HG03159 (cell line): ENCODE data around the gene PMP22.

ENCODE experiments used
- ATAC-seq: cut with Tn5 transposase; IDR thresholded peaks from one replicate; pipeline ENCODE4 v1.9.1; 2021; ENCODE audit warnings: mild to moderate bottlenecking, moderate library complexity; ENCODE audit not compliant: unreplicated experiment

PMP22 gene

GRCh38 chr17:15265131-15265530, at the start of gene PMP22:
PMP22 (minus strand) TSS chr17:15265326; CDS start chr17:15260727, 4,599 bp downstream.
- no peak for ATAC-seq

- ATAC-seq: no peak
Measured at GRCh38 chr17:15311996-15312395, 46.9 kb upstream of the PMP22 start.

- ATAC-seq: no peak
Measured at GRCh38 chr17:15309793-15310192, 44.7 kb upstream of the PMP22 start.

- no peak for ATAC-seq
Measured at GRCh38 chr17:15309236-15309635, 44.1 kb upstream of the PMP22 start.

- no peak for ATAC-seq
Measured at GRCh38 chr17:15308758-15309157, 43.6 kb upstream of the PMP22 start.

GRCh38 chr17:15307710-15308111, 42.6 kb upstream of the PMP22 start:
- ATAC-seq: no peak

GRCh38 chr17:15303851-15304250, 38.7 kb upstream of the PMP22 start:
- ATAC-seq: no peak

- ATAC-seq: no peak
Measured at GRCh38 chr17:15303268-15303667, 38.1 kb upstream of the PMP22 start.

- ATAC-seq: no peak
Measured at GRCh38 chr17:15301845-15302244, 36.7 kb upstream of the PMP22 start.

- ATAC-seq: no peak
Measured at GRCh38 chr17:15298176-15298575, 33.0 kb upstream of the PMP22 start.

GRCh38 chr17:15293558-15293957, 28.4 kb upstream of the PMP22 start:
- ATAC-seq: no peak

- ATAC-seq: no peak
Measured at GRCh38 chr17:15291674-15292361, 26.7 kb upstream of the PMP22 start.

GRCh38 chr17:15290605-15291004, 25.5 kb upstream of the PMP22 start:
- ATAC-seq: no peak

GRCh38 chr17:15289285-15290183, 24.4 kb upstream of the PMP22 start:
- no peak for ATAC-seq

GRCh38 chr17:15288859-15289258, 23.7 kb upstream of the PMP22 start:
- no peak for ATAC-seq

GRCh38 chr17:15287538-15288267, 22.6 kb upstream of the PMP22 start:
- no peak for ATAC-seq

GRCh38 chr17:15285466-15285865, 20.3 kb upstream of the PMP22 start:
- no peak for ATAC-seq

GRCh38 chr17:15284537-15284936, 19.4 kb upstream of the PMP22 start:
- ATAC-seq: no peak

GRCh38 chr17:15284107-15284506, 19.0 kb upstream of the PMP22 start:
- no peak for ATAC-seq

GRCh38 chr17:15281909-15282308, 16.8 kb upstream of the PMP22 start:
- ATAC-seq: no peak

GRCh38 chr17:15278924-15279477, 13.9 kb upstream of the PMP22 start:
- ATAC-seq: no peak
